GM18870 (cell line): ENCODE results near the gene ZDHHC22.
A peak's percentile ranks its signal among the peaks of the same experiment; 100 is the strongest.

Experiments
- ATAC-seq: cut with Tn5 transposase; IDR thresholded peaks from one replicate; pipeline ENCODE4 v1.9.1; 2021; ENCODE audit warnings: moderate library complexity; ENCODE audit not compliant: unreplicated experiment

ZDHHC22 gene

GRCh38 chr14:77131206-77131605 lies 10.4 kb downstream of the ZDHHC22 start:
- no peak for ATAC-seq

DNA sequence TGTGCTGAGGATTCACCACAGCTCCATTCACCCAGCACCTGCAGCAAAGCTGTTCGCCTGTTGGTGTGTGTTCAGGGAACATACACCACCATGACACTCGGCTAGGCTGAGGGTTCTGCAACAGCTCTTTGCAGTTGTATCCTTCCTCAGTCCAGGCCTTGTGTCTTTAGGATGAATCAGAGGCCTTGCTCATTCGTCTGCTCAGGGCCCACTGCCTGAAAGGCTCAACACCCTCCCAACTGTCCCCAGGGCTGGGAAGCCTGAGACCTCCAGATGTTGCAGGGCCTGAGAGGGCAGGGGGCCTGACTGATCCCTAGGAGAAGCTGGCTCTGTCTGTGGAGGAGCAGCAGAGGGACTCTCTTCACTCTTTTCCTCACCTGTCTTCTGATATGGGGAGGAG lies 11.2 kb downstream of the ZDHHC22 start:
- no peak for ATAC-seq

GRCh38 chr14:77128414-77128891 lies 13.1 kb downstream of the ZDHHC22 start:
- no peak for ATAC-seq

GRCh38 chr14:77126461-77126990 lies 15.1 kb downstream of the ZDHHC22 start:
- ATAC-seq, result no peak

GRCh38 chr14:77125823-77126325 lies 15.7 kb downstream of the ZDHHC22 start:
- no peak for ATAC-seq

DNA sequence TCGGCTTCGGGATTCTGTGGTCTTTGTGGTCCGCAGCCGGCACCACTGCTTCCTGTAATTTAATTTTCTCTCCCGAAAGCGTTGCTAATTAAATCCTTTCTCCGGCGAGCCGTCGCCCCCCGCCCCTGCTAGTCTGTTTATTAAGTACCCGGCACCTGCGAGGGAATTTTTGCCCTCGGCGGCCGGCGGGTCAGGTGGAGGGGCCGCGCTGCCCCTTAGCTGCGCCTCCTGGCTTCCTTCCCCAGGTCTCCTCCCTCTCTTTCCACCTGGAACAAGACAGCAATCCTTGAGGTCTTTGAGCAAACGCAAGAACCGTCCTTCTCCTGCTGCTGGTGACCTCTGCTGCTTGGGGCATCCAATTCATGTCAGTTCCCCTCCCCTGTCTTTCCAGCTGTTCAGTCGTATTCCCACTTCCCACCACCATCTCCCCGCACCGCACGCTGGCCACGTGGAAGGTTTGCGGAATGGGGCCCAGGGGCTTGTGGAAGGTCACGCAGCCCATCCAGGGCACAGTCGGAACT lies 16.2 kb downstream of the ZDHHC22 start:
- no peak for ATAC-seq

DNA sequence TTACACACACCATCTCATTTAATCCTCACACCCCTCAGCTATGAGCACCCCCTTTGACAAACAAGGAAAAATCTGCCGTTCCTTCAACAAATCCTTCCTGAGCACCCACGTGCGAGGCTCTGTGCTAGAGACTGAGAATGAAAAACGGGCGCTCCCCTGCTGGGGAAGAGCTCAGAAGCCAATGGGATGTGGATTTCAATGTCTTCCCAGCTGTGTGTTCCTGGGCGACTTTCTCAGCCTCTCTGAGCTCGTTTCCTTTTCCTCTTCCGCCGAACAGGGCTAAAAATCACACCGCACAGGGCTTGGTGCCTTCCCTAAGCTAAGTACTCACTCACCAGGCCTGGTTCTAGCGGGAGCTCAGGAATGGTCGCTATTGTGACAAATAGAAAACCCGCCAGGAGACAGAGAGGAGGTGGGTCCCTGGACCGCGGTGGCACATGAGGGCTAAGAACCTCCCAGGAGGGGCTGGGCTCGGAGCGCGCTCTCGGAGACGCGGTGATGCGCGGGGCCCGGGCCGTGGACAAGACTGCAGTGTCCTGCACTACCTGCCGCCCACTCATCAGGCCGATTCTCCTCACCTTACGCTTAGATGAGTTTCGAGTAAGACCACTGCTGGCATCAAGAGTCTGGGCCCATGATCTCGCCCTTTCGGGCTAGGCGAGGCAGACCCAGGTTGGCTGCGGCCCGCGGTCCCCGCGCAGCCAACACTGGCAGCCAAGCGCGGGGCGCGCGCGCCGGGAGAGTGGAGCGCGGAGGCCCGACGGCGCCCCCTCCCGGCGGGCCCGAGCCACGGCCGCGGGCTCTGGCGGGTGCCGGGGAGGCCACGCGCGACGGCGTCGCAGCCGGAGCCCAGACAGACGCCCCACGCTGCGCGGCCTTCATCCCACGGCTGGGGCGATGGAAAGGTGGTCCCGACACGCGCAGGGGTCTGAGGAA lies 17.0 kb downstream of the ZDHHC22 start:
- ATAC-seq, result no peak

- ATAC-seq, result no peak
Observed at GRCh38 chr14:77123381-77124325, 17.9 kb downstream of the ZDHHC22 start.

DNA sequence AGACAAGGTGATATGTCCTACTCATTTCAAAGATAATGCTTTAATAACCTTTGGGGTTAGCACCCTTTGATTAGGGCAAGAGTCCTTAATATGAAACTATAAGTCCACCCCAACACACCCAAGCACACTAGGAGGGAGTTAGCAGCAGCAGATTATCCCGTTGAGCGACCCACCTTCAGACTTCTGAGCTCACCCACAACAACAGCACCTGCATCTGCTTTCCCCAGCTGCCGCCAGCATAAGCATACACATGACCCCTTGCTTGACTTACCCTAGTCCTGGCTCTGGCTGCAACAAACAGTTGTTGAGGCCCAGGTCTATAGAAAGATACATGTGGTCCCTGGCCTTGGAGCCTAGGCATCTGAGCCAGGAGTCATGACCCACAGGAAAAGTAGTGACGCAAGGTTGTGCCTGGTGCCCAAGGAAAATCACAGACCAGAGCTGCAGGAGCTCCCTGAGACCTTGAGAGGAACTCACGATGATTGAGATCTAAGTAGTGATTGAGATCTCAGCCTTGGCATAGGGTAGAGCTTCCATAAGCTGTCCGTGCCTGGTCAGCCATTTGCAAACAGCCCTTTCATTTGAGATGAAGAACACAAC lies 19.0 kb downstream of the ZDHHC22 start:
- ATAC-seq, result no peak

DNA sequence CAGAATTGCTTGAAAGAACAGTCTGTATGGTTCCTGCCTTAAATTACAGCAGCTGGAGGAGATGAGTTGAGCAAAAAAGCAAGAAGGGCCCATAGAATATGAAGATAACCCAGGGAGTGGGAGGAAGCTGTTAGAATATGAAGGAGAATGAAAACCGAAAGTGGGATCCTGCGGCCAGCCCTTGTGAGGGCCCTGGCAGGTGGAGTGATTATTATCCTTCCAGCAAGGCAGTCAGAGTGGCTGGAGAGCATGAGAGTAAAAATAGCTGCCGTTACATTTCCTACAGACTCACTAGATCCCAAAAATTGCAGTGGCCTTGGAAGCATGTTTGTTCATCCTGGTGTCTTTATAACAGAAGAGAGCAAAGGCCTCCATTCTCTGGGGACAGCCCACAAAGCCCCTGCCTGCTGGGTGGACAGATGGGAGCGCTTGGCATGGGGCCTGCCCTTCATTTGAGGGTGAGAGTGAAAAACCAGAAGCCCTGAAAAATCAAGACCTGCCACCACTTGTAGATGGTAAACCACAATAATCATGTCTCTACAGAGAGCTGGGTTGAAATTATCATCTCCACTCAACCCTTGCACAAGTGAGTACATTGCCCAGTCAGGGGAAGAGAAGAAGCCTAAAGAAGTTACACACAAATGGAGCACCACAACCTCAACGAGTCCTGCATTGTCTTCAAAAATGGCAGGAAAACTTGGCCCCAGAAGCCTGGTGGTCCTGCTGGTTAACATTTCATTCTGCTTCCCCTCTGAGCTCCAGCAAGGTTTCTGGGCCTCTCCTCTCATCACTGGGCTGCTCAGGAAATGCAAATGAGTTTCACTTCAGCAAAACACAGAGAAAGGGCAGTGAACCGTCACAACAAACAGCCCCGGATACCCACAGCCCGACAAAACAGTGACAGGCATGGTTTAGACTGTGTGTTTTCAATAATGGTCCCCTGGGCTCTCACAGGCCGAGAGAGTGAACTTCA lies 20.5 kb downstream of the ZDHHC22 start:
- peak; percentile 86 for ATAC-seq

DNA sequence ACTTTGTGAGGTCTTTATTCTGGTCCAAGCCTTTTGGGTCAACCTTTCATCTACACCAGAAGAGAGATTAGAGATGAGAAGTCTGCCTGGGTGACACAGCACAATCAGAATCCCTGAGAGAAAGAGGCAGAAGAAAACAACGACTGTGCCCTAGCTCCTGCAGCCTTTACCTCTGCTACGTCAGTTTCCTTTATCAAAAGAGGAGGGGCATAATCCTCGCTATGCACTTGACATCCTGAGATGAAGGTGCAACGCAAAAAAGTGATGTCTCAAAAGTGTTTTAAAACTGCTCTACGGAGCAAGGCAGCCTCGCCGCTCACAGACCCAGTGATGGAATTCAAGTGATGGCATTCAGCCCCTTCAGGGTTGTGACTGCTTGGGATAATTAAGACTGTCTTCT lies 21.7 kb downstream of the ZDHHC22 start:
- ATAC-seq, result no peak

DNA sequence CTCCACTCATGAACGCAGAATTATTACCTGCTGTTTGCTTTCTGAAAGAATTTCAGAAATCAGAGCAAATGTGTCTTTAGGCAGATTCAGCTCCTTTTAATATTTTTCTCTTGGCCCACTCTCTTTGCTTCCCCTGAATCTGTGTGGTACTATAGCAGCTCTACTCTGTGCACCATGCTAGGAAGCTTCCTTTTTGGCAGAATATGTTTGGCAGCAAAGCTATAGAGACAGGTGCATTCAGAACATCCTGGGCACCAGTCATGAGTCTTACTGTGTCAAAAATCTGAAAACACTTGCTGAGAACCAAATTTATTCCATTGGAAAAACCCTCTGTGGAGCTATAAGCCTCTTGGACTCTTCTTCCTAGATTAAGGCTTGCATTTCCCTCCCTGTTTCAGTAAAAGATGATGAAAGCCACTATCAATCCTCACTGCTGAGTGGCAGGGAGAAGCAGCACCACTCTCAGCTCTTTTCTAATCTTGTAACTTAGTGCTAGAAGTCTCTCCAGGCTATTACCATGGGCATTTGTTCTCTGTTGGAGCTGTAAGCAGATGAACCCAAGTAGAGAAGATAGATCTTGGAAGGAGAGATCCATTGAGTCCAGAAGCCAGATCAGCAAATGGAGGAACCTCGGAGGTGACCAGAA lies 25.3 kb downstream of the ZDHHC22 start:
- no peak for ATAC-seq

- no peak for ATAC-seq
Observed at GRCh38 chr14:77114609-77115008, 27.0 kb downstream of the ZDHHC22 start.

DNA sequence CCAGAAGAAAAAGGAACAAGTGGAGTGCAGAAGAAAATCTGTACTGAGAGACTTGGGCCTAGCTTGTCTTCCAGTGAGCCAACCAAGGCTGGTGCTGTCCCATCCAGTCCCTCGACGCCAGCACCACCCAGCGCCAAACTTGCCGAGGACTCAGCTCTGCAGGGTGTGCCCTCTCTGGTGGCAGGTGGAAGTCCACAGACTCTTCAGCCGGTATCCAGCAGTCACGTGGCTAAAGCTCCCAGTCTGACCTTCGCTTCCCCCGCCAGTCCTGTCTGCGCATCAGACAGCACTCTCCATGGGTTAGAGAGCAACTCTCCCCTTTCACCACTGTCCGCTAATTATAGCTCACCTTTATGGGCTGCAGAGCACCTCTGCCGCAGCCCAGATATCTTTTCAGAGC lies 27.9 kb downstream of the ZDHHC22 start:
- ATAC-seq, result no peak

- ATAC-seq, result no peak
Observed at GRCh38 chr14:77111021-77111420, 30.6 kb downstream of the ZDHHC22 start.

GRCh38 chr14:77110286-77110685 lies 31.3 kb downstream of the ZDHHC22 start:
- no peak for ATAC-seq

- no peak for ATAC-seq
Observed at GRCh38 chr14:77109656-77110055, 31.9 kb downstream of the ZDHHC22 start.

DNA sequence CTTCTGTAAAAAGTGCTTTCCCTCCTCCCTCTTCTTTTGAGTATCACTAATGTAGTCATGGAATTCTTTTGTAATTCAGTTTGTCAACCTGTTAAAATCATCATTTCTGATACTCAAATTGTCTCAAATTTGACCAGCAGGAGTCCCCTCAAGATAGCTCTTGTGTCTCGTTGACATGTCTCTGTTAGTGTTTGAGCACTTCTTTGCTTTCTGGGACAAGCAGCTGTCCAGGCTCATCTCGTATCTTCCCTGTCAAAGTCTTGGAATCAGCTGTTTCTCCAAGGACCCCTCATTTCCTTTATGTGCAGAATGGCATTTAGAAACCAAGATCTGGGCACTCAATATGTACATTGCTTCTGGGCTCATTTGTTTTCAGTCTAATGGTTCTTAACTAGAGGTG lies 32.8 kb downstream of the ZDHHC22 start:
- no peak for ATAC-seq

GRCh38 chr14:77107228-77107627 lies 34.4 kb downstream of the ZDHHC22 start:
- no peak for ATAC-seq
